ENCODE measurements around the gene POMT2.

GRCh38 chr14:77279719-77280118 is 41.0 kb downstream of the POMT2 start:
- TF ChIP-seq BHLHE40 (IDR thresholded peaks at IDR 0.05; ENCODE audit: borderline replicate concordance) (no peak), PKNOX1 (IDR thresholded peaks at IDR 0.05) (no peak), SUZ12 (IDR thresholded peaks at IDR 0.05) (no peak), SP1 (IDR thresholded peaks at IDR 0.05) (no peak), TARDBP (IDR thresholded peaks at IDR 0.05) (no peak), FOXM1 (IDR thresholded peaks at IDR 0.05; ENCODE audit: borderline replicate concordance) (no peak), LEF1 (IDR thresholded peaks at IDR 0.05; ENCODE audit: borderline replicate concordance) (no peak), NFRKB (IDR thresholded peaks at IDR 0.05) (no peak), FOXK2 (IDR thresholded peaks at IDR 0.05) (no peak)

Measured in HEK293T (cell line).